ENCODE data around the gene MT1H.
"Not testable (repeated sequence)": the region's sequence is repeated elsewhere in the genome, so short reads cannot be mapped to it uniquely, and the experiment has no call there.

The MT1H gene

DNA sequence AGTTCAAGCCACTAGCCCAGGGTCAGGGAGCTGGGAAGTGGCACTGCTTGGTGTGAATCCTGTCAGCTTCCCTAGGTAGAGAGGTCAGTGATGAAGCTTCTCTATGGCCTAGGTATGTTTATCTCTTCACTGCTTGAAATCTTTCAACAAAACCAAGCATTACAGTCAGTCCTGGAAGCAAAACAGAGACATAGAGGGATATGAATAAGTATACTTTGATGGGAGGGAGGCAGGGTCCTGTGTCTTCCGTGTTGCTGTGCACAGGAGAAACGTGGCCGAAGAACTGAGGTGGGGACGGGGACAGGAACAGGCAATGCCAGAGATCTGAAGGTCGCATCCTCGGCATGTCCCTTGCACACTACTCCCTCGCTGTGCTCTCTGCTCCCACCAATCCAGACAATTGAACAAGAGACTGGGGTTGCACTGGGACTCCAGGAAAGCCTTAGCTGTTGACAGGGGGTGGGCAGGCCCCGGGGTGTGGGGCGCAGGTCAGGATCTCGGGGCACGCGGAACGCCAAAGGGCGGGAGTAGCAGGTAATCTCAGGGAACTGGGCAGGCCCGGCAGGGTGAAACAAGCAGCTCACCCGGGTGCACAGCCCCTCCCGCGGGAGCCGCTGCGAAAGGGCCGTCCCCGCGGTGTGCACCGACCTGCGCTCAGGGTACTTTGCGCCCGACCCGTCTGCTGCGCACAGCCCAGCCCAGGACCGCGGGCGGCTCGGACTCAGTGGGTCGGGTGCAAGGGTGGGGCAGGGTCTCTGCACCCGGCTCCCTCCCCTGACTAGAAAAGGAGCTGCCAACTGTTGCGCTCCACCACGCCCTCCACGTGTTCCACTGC is at the start of gene MT1H:
MT1H (plus strand) TSS at position 810 of the 835 bp plus-strand sequence. CDS start 71 bp downstream, outside the sequence.
- DNase-seq = peak; percentile 41

DNA sequence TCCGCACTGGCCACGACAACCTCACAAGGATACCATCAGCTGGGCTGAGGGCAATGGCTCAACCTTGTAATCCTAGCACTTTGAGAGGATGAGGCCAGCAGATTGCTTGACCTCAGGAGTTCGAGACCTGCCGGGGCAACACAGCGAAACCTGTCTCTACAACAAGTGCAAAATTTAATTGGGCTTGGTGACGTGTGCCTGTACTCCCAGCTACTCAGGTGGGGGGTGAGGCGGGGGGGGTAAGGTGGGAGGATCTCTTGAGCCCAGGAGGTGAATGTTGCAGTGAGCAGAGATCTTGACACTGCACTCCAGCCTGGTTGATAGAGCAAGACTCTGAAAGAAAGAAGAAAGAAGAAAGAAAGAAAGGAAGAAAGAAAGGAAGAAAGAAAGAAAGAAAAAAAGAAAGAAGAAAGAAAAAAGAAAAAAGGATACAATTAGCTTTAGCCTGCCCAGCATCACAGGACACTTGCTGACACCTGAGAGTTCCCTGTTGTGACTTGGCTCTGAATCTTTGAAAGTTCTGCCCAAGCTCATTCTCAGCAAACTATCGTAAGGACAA is 49.2 kb upstream of the MT1H start:
- DNase-seq = no peak

DNA sequence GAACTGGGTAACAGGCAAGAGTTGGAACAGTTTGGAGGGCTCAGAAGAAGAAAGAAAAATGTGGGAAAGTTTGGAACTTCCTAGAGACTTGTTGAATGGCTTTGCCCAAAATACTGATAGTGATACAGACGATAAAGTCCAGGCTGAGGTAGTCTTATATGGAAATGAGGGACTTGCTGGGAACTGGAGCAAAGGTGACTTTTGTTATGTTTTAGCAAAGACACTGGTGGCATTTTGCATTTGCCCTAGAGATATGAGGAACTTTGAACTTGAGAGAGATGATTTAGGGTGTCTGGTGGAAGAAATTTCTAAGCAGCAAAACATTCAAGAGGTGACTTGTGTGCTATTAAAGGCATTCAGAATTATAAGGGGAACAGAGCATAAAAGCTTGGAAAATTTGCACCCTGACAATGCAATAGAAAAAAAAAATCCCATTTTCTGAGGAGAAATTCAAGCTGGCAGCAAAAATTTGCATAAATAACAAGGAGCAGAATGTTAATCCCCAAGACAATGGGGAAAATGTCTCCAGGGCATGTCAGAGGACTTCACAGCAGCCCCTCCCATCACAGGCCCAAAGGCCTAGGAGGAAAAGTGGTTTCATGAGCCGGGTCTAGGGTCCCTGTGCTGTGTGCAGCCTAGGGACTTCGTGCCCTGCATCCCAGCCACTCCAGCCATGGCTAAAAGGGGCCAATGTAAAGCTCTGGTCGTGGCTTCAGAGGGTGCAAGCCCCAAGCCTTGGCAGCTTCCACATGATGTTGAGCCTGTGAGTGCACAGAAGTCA is 47.8 kb upstream of the MT1H start:
- not testable (repeated sequence) for DNase-seq

DNA sequence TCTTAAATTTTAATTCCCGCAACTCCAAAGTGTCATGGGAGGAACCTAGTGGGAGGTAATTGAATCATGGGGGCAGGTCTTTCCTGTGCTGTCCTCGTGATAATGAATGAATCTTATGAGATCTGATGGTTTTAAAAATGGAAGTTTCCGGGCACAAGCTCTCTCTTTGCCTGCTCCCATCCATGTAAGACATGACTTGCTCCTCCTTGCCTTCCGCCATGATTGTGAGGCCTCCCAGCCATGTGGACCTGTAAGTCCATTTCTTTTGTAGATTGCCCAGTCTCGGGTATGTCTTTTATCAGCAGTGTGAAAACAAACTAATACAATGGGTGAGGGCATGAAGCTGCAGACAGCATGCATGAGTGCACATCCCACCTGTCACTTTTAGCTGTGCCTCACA is 46.4 kb upstream of the MT1H start:
- not testable (repeated sequence) for DNase-seq

DNA sequence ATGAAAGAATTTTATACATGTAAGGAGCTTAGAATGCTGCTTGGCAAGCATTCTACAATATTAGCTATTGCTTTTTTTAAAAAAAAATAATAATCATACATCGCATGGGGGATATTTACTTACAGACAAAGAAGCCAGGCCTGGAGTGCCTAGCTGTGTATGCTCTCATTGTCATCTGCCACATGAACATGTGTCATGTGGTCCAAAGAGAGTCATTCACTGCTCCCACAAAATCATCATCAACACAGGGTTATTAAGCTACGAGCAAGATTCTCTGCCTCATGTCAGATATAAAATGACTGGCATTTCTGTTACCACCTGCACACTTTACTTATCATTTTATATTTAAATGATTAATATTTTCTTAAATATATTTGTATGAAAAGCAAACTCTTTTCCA is 46.0 kb upstream of the MT1H start:
- DNase-seq = no peak

DNA sequence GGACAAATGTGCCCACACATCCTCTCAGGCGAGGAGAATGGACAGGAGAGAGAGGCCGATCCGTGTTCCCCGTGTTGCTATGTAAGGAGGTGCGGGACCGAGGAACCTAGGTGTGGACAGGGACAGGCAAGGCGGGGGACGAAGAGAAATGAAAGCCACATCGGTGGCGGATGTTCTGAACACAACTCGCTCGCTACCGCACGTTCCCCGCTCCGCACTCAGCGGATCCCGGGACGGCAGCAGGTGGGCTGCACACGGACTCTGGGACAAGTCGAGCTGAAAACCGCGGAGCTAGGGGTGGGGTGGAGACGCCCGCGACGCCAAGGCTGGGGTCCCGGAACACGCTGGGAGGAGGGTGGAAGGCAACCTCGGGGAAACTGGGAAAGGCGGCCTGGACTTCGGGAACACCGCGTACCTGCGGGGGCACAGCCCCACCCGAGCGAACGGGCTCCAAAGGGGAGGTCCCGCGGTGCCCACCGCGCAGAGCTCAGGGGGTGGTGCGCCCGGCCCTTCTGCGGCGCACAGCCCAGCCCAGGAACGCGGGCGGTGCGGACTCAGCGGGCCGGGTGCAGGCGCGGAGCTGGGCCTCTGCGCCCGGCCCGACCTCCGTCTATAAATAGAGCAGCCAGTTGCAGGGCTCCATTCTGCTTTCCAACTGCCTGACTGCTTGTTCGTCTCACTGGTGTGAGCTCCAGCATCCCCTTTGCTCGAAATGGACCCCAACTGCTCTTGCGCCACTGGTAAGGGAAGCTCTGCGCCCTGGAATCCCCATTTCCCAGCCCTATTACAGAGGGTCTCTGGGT is 44.3 kb upstream of the MT1H start, which contains the start of gene MT1E:
MT1E (plus strand) TSS at position 642 of the 803 bp plus-strand sequence; CDS start at position 713, 71 bp downstream.
- peak; percentile 76 for DNase-seq

DNA sequence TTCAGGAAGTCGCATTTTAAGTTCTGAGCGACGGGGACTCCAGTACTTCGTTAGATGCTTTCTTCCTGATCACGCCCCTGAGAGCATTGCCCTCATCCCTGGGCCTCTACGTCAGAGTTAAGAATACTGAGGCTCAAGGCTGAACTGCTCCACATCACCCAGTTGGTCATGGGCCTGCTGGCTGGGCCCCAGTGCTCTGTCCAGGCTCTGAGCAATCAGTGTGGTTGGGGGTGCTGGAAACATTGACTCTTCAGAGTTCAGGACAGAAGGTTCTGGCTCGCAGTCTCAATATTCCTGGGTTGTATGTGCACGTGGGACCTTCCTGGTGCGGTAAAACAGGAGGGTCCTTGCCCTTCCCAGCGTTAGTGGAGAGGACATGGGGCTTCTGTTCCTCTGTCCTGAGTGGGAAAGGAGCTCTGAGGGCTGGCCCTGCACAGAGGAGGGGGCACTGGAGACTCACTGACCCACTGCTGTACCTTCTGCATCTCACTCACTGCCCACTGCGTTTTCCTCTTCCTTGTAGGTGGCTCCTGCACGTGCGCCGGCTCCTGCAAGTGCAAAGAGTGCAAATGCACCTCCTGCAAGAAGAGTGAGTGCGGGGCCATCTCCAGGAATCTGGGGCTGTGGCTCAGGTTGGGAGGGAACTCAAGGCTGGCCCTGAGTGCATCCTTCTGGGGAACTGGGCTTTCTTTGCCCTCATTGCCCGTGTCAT is 43.5 kb upstream of the MT1H start:
- DNase-seq = no peak

DNA sequence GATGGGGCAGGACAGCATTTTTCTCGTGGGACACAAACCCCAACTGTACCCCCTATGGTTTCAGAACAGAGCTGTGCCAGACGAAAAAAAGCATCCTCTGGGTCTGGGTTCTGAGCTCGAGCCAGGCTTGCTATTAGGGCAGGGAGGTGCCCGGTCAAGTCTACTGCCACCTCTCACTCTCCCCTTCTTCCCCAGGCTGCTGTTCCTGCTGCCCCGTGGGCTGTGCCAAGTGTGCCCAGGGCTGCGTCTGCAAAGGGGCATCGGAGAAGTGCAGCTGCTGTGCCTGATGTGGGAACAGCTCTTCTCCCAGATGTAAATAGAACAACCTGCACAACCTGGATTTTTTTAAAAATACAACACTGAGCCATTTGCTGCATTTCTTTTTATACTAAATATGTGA is 42.9 kb upstream of the MT1H start:
- no peak for DNase-seq

DNA sequence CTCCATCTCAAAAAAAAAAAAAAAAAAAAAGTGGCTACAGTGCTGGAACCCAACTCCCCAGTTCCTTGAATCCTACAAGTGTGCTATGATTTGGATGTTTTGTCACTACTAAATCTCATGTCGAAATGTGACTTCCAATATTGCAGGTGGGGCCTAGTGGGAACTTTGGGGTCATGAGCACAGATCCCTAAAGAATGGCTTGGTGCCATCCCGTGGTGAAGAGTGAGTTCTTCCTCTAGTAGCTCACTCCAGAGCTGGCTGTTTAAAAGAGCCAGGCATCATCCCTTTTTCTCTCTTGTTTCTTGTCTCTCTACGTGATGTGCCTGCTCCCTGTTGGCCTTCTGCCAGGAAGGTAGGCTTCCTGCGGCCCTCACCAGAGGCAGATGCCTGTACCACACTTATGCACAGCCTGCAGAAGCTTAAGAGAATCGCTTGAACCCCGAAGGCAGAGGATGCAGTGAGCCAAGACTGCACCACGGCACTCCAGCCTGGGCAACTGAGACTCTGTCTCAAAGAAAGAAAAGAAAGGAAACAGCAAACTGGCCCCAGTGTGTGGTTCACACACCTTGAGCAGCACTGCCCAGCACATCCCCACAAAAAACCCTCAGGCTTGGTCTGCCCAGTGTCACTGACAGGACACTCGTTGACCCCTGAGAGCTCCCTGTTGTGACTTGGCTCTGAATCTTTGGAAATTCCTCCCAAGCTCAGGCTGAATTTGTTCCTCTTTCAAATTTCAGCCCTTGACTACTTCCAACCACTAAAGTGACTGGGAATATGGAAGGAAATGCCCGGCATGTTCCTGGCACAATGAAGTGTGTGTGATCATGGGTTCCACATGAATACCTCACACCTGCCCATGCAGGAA is 40.9 kb upstream of the MT1H start:
- peak; percentile 33 for DNase-seq

DNA sequence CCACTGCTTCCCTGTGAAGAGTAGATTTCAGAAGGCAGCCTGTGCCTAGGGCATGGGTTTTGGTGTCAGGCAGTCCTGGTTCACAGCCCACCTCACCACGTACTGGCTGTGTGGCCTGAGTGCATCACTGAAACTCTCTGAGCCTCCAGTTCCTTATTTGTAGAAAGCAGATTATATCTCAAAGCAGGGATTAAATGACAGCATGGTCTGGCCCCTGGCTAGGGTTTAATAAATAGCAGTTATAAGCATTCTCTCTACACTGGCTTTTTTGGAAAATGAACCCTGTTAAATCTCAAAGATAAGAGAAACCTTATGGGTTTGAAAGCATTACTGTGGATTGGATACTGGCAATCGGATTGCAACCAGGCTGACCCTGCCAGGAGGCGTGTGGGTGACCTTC is 40.1 kb upstream of the MT1H start:
- DNase-seq = no peak

DNA sequence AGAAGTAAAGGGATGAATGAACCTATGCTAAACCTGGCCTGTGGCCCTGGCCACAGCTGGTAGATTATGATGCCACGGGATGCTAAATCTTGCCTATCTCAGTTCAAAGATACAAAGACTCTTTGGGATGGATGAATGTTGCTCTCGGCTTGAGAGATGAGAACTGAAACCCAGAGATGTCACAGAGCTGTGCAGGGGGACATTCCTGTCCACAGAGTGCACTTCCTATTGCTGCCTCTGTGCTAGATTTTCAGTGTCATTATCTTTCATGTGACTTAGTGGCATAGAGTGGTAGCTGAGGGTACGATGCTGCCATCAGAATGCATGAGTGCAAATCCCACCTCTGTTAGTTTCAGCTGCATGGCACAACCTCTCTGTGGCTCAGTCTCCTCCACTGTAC is 39.5 kb upstream of the MT1H start:
- peak; percentile 70 for DNase-seq

DNA sequence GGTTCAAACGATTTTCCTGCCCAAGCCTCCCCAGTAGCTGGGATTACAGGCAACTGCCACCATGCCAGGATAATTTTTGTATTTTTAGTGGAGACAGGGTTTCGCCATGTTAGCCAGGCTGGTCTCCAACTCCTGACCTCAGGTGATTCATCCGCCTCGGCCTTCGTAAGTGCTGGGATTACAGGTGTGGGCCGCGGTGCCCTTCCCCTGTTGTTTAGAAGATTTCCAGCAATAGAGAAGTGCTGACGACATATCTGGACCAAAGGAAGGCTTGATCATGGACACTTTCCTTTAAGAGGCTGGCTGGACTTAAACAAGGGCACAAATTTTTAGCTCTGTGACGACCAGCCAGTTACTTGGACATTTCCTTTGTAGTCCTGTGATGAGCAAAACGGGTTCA is 38.4 kb upstream of the MT1H start:
- no peak for DNase-seq

DNA sequence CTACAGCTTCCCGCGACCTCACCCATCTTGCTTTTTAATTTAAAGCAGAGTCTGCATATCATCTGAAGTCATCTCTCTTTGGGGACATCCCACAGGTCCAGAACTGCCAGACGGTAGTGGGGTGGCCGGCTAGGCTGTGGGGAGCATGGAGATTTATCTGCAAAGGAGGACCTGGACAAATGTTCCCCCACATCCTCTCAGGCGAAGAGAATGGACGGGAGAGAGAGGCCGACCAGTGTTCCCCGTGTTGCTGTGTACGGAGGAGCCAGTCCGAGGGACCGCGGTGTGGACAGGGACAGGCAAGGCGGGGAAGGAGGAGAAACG is 37.8 kb upstream of the MT1H start:
- DNase-seq = no peak

DNA sequence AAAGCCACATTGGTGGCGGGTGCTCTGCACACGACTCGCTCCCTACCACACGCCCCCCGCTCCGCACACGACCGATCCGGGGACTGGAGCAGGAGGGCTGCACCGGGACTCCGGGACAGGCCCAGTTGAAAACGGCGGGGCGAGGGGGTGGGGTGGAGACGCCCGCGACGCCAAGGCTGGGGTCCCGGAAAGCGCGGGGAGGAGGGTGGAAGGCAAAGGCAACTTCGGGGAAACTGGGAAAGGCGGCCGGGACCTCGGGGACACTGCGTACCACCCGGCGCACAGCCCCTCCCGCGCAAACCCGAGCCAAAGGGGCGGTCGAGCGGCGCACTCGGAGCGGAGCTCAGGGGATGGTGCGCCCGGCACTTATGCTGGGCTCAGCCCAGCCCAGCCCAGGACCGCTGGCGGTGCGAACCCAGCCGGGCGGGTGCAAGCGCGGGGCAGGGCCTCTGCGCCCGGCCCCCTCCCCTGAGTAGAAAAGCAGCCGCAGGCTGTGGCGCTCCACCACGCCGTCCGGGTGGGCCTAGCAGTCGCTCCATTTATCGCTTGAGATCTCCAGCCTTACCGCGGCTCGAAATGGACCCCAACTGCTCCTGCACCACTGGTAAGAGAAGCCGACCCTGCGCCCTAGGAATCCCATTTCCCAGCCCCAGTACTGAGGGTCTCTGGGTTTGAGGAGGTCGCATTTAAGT is 37.3 kb upstream of the MT1H start, which contains the start of gene MT1M:
MT1M (plus strand) TSS at position 504 of the 692 bp plus-strand sequence; CDS start at position 577, 73 bp downstream.
- DNase-seq = peak; percentile 23

DNA sequence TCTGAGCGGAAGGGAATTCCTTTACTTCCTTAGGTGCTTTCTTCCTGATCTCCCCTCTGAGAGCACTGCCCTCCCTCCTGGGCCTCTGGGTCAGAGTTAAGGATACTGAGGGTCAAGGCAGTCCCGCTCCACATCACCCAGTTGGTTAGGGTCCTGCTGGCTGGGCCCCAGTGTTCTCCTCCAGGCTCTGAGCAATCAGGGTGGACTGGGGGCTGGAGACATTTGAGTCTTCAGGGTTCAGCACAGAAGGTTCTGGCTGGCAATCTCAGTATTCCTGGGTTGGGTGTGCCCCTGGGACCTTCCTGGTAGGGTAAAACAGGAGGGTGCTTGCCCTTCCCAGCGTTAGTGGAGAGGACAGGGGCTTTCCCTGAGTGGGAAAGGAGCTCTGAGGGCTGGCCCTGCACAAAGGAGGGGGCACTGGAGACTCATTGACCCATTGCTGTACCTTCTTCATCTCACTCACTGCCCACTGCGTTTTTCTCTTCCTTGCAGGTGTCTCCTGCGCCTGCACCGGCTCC is 36.7 kb upstream of the MT1H start:
- DNase-seq = no peak

DNA sequence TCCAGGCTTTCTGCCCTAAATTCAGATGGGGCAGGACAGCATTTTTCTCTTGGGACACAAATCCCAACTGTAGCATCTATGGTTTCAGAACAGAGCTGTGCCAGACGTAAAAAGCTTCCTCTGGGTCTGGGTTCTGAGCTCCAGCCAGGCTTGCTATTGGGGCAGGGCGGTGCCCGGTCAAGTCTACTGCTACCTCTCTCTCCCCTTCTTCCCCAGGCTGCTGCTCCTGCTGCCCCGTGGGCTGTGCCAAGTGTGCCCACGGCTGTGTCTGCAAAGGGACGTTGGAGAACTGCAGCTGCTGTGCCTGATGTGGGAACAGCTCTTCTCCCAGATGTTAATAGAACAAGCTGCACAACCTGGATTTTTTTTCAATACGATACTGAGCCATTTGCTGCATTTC is 36.1 kb upstream of the MT1H start:
- DNase-seq = no peak

DNA sequence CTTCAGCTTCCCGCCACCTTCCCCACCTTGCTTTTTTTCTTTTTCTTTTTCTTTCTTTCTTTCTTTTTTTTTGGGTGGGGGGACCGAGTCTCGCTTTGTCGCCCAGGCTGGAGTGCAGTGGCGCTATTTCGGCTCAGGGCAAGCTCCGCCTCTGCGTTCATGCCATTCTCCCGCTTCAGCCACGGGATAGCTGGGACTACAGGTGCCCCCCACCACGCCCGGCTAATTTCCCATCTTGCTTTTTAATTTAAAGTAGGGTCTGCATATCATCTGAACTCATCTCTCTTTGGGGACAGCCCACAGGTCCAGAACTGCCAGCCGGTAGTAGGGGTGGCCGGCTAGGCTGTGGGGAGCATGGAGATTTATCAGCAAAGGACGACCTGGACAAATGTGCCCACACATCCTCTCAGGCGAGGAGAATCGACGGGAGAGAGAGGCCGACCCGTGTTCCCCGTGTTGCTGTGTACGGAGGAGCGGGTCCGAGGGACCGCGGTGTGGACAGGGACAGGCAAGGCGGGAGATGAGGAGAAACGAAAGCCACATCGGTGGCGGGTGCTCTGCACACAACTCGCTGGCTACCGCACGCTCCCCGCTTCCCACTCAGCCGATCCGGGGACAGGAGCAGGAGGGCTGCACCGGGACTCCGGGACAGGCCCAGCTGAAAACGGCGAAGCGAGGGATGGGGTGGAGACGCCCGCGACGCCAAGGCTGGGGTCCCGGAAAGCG is 34.7 kb upstream of the MT1H start:
- DNase-seq = no peak

DNA sequence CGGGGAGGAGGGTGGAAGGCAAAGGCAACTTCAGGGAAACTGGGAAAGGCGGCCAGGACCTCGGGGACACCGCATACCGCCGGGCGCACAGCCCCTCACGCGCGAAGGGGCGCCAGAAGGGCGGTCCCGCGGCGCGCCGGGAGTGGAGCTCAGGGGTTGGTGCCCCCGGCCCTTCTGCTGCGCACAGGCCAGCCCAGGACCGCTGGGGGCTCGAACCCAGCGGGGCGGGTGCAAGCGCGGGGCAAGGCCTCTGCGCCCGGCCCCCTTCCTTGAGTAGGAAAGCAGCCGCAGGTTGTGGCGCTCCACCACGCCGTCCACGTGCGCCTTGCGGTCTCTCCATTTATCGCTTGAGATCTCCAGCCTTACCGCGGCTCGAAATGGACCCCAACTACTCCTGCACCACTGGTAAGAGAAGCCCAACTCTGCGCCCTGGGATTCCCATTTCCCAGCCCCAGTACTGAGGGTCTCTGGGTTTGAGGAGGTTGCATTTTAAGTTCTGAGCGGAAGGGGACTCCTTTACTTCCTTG is 34.1 kb upstream of the MT1H start:
- peak; percentile 38 for DNase-seq
